ENCODE data around the gene SEMA6A. TPM values are rescaled to one million over a fixed set of nuclear protein-coding genes. Genes with fewer than 3 reads are reported as not detected.

Gene SEMA6A
- total and polyA plus RNA-seq, 2 of the 13 experiments (the other 11 are each of a cell fraction or from before 2014, with no cell fraction given) = 5.1 to 6.5 TPM

DNA sequence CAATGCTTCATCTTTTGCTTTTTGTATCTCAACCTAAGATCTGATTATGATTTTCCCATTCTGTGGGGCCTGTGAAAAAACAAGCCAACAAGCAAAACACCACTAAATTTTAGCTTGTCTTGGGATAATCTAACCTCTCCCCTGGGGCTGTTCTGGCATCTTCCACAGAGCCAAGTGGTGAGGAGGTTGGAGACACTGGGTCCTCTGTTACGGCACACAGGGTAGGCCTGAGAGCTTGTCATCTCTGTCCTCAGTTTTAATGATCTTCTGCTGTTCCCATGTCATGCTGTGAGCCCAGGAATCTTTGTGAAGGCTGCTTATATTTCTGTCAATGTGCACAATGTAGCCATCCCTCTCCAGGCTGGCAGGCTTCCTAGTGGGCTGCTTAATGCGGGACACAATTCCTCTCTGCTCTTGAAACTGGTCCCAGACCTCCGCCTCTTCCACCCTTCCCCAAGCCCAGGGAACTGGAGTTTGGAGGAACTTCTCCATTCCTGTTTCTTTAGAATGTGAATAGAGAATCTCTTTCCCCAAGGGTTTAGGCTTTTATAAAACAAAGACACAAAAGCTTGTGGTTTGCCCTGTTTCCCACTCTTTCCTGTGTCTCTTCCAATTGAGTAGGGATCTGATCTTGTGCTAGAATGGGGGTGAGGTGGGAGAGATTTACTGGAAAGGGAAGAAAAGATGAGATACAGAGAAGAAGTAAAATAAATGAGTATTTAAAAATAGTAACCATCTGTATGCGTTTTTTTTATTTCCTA, 30.9 kb upstream of the SEMA6A start:
- H4K20me1 ChIP-seq (ENCODE audit: insufficient read depth, low read length) = no peaks in the 10 kb centered on the region
- no peak for DNase-seq (ENCODE audit: low spot score)
- no peaks in the 10 kb centered on the region for H3K4me1 ChIP-seq (ENCODE audit: insufficient read depth, low read length)
- peaks cover 0 to 2% of the 10 kb centered on the region in 2 experiments; a peak in 2 of 5 replicates for H3K27me3 ChIP-seq (ENCODE audit: control insufficient read depth in 1 of 2, insufficient read depth in 2 of 2, low read length in 2 of 2)
- in situ Hi-C loops (cut with HindIII; ENCODE audit: extremely low pct_ligation_motif_present, low pct_unique_long_range_greater_than_20kb) = no loop called here
- TF ChIP-seq ZNF263 (CRISPR knock-in tag; IDR thresholded peaks at IDR 0.05) (no peak), SIX1 (CRISPR knock-in tag; IDR thresholded peaks at IDR 0.05; ENCODE audit: borderline replicate concordance) (no peak), ZNF329 (CRISPR knock-in tag; IDR thresholded peaks at IDR 0.05; ENCODE audit: low read depth) (no peak)
- ChIA-PET POLR2A (no interaction called here), CTCF (ENCODE audit: low intra/inter-chr PET ratio, low total read pairs) (no interaction called here)
- H3K4me3 ChIP-seq (replicated peaks in 1 of 3; ENCODE audit: insufficient read depth in 1 of 3, low read depth in 2 of 3, low read length in 3 of 3) = no peak overlapping the region
- no peaks in the 10 kb centered on the region for H3K9me3 ChIP-seq (ENCODE audit: low read length)
- no peaks in the 10 kb centered on the region for H3K79me2 ChIP-seq (ENCODE audit: insufficient read depth, low read length)
- BruUV-seq (replicated peaks) = no TSS peak
- FAIRE-seq = no peak
- intact Hi-C loops (cut with micrococcal nuclease; ENCODE audit: unreplicated experiment) = no loop called here
- H2AFZ ChIP-seq (ENCODE audit: low read length) = no peak overlapping the region
- no peak overlapping the region for H3K27ac ChIP-seq (ENCODE audit: extremely low read length, insufficient read depth, low read length)
- no peaks in the 10 kb centered on the region for H3K36me3 ChIP-seq (replicated peaks in 1 of 2; ENCODE audit: control insufficient read depth in 1 of 2, insufficient read depth in 2 of 2, low read length in 2 of 2)
- H3K9ac ChIP-seq (ENCODE audit: insufficient read depth, low read depth, low read length) = no peak overlapping the region
- 20% methylated on average over 3 of the region's 4 CpGs for WGBS (ENCODE audit: low lambda C conversion rate)
- no peak overlapping the region for H3K4me2 ChIP-seq (ENCODE audit: low read depth, low read length)
- no peak for ATAC-seq

DNA sequence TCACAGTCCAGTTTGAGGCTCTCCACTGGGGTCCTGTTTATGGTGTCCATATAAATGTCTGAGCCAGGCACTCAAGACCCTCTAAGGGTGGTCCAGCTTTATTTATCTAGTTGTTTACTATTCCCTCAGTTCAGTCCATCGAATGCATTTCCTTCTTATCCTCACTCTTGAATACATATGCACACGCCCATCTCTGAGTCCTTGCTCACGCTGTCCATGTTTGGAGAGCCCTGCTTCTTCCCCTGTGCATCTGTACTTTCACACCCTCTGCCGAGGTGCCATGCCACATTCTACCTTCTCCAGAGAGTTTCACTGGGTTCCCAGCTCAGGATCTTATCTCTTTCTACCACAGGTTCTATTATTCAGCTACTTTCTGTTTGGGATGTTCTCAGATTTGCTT, 30.2 kb upstream of the SEMA6A start:
- POLR2A ChIA-PET = no interaction called here
- CTCF ChIA-PET (ENCODE audit: low intra/inter-chr PET ratio, low total read pairs) = no interaction called here
- Histone ChIP-seq H3K9me3 (ENCODE audit: low read length) (no peaks in the 10 kb centered on the region), H4K20me1 (ENCODE audit: insufficient read depth, low read length) (no peaks in the 10 kb centered on the region), H3K27ac (ENCODE audit: extremely low read length, insufficient read depth, low read length) (no peak overlapping the region), H3K79me2 (ENCODE audit: insufficient read depth, low read length) (no peaks in the 10 kb centered on the region), H3K4me3 (replicated peaks in 1 of 3; ENCODE audit: insufficient read depth in 1 of 3, low read depth in 2 of 3, low read length in 3 of 3) (no peak overlapping the region), H3K36me3 (replicated peaks in 1 of 2; ENCODE audit: control insufficient read depth in 1 of 2, insufficient read depth in 2 of 2, low read length in 2 of 2) (no peaks in the 10 kb centered on the region), H3K4me1 (ENCODE audit: insufficient read depth, low read length) (no peaks in the 10 kb centered on the region), H3K9ac (ENCODE audit: insufficient read depth, low read depth, low read length) (no peak overlapping the region), H2AFZ (ENCODE audit: low read length) (no peak overlapping the region), H3K27me3 (ENCODE audit: control insufficient read depth in 1 of 2, insufficient read depth in 2 of 2, low read length in 2 of 2) (no peaks in the 10 kb centered on the region), H3K4me2 (ENCODE audit: low read depth, low read length) (no peak overlapping the region)
- 14% methylated on average over 4 of the region's 4 CpGs for WGBS (ENCODE audit: low lambda C conversion rate)
- ATAC-seq = no peak
- TF ChIP-seq ZNF674 (CRISPR knock-in tag; IDR thresholded peaks at IDR 0.05; ENCODE audit: low read depth) (no peak), JDP2 (CRISPR knock-in tag; IDR thresholded peaks at IDR 0.05; ENCODE audit: borderline replicate concordance) (no peak), ZNF614 (CRISPR knock-in tag; IDR thresholded peaks at IDR 0.05; ENCODE audit: borderline replicate concordance) (no peak), HIVEP1 (CRISPR knock-in tag; IDR thresholded peaks at IDR 0.05) (no peak), ZNF430 (CRISPR knock-in tag; IDR thresholded peaks at IDR 0.05) (no peak), FOXP1 (IDR thresholded peaks at IDR 0.05) (no peak), FOXP1 (CRISPR knock-in tag; IDR thresholded peaks at IDR 0.05) (no peak), NFE2L1 (CRISPR knock-in tag; IDR thresholded peaks at IDR 0.05; ENCODE audit: borderline replicate concordance) (no peak), RAD51 (IDR thresholded peaks at IDR 0.05; ENCODE audit: borderline replicate concordance) (no peak), ZNF317 (CRISPR knock-in tag; IDR thresholded peaks at IDR 0.05) (no peak), ZNF329 (CRISPR knock-in tag; IDR thresholded peaks at IDR 0.05; ENCODE audit: low read depth) (no peak), CHD4 (IDR thresholded peaks at IDR 0.05; ENCODE audit: borderline replicate concordance, low read length) (no peak)
- TF ChIP-seq, protein P1, sequence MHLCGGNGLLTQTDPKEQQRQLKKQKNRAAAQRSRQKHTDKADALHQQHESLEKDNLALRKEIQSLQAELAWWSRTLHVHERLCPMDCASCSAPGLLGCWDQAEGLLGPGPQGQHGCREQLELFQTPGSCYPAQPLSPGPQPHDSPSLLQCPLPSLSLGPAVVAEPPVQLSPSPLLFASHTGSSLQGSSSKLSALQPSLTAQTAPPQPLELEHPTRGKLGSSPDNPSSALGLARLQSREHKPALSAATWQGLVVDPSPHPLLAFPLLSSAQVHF (CRISPR knock-in tag; IDR thresholded peaks at IDR 0.05) = no peak
- TF ChIP-seq, protein P2, sequence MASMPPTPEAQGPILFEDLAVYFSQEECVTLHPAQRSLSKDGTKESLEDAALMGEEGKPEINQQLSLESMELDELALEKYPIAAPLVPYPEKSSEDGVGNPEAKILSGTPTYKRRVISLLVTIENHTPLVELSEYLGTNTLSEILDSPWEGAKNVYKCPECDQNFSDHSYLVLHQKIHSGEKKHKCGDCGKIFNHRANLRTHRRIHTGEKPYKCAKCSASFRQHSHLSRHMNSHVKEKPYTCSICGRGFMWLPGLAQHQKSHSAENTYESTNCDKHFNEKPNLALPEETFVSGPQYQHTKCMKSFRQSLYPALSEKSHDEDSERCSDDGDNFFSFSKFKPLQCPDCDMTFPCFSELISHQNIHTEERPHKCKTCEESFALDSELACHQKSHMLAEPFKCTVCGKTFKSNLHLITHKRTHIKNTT (CRISPR knock-in tag; IDR thresholded peaks at IDR 0.05) = no peak
- no peak for DNase-seq (ENCODE audit: low spot score)
- in situ Hi-C loops (cut with HindIII; ENCODE audit: extremely low pct_ligation_motif_present, low pct_unique_long_range_greater_than_20kb) = no loop called here
- BruUV-seq (replicated peaks) = no TSS peak
- intact Hi-C loops (cut with micrococcal nuclease; ENCODE audit: unreplicated experiment) = no loop called here
- FAIRE-seq = no peak

Data from HepG2 (cell line).